ENCODE data around the gene MANBA.

The MANBA gene

DNA sequence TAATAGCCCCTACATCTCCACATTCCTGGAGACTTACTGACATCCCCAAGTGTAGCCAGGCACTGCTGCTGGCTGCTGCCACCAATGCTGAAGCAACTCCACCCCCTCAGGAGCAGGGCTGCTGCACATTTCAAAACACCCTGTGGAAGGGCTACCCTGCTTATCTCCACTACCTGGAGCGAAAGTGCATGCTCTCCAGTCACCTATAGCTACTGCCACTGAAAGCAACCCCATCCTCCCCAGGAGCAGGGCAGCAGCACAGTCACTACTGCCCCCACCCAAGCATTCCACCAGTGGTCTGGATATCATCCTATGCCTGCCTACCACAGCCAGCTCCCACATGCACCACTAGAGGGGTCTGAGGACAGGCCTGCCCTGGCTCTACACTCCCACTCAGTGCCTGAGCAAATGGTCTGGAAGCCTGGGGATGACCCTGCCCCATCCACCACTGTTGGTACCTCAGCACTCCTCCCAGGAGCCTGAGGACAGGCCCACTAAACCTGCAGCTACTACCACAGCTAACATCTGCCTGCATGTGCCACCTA, 55.3 kb downstream of the MANBA start:
- FAIRE-seq = no peak
- DNase-seq (ENCODE audit: insufficient read length, low spot score) = no peak
- TF ChIP-seq, protein P1, sequence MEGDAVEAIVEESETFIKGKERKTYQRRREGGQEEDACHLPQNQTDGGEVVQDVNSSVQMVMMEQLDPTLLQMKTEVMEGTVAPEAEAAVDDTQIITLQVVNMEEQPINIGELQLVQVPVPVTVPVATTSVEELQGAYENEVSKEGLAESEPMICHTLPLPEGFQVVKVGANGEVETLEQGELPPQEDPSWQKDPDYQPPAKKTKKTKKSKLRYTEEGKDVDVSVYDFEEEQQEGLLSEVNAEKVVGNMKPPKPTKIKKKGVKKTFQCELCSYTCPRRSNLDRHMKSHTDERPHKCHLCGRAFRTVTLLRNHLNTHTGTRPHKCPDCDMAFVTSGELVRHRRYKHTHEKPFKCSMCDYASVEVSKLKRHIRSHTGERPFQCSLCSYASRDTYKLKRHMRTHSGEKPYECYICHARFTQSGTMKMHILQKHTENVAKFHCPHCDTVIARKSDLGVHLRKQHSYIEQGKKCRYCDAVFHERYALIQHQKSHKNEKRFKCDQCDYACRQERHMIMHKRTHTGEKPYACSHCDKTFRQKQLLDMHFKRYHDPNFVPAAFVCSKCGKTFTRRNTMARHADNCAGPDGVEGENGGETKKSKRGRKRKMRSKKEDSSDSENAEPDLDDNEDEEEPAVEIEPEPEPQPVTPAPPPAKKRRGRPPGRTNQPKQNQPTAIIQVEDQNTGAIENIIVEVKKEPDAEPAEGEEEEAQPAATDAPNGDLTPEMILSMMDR (IDR thresholded peaks at IDR 0.05; ENCODE audit: insufficient read depth, missing control alignments) = no peak

DNA sequence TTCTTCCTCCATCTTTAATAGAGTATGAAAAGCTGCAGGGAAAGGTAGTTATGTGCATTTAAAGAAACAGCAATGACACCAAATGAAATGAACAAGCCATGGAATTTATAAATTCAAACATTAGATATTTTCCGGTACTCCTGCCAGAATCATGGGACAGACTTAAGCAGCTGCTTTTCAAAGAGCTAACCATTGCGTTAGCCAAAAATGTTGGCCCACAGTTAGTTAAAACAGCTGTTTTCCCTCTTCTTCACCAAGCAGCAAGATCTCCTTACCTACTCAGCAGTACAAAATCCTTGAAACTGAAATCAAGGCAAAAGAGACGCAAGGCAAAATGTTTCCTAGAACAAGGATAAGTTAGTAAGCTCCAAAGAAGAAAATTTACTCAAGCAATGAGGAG, 64.0 kb downstream of the MANBA start:
- no peak for DNase-seq (ENCODE audit: insufficient read length, low spot score)
- TF ChIP-seq, protein P1 (IDR thresholded peaks at IDR 0.05; ENCODE audit: insufficient read depth, missing control alignments) = no peak
- FAIRE-seq = no peak

- DNase-seq (ENCODE audit: insufficient read length, low spot score) (no peak), FAIRE-seq (no peak)
- TF ChIP-seq, protein P1 (IDR thresholded peaks at IDR 0.05; ENCODE audit: insufficient read depth, missing control alignments) = no peak
These were observed 66.0 kb downstream of the MANBA start for GRCh38 chr4:102694791-102695190.

DNA sequence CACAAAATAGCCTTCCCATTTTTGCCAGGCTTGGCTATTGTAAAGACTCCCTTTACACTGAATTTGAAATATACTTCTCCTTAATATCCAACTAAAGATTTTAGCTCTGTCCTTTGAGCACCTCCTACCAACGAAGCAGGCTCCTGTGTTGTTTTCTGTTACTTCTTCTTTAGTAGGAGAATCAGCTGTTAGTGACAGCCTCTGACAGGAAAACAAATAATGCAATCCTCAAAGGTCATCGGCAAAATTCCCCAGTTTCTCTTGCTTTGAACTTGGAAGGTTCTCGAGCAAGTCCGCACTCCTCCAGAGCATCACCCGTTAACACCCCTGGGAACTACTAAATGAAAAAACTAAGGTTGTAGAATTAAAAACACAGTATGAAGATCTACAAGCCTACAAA, 66.9 kb downstream of the MANBA start:
- no peak for DNase-seq (ENCODE audit: insufficient read length, low spot score)
- TF ChIP-seq, protein P1 (IDR thresholded peaks at IDR 0.05; ENCODE audit: insufficient read depth, missing control alignments) = no peak
- no peak for FAIRE-seq

GRCh38 chr4:102693262-102693850, 67.4 kb downstream of the MANBA start:
- TF ChIP-seq, protein P1 (IDR thresholded peaks at IDR 0.05; ENCODE audit: insufficient read depth, missing control alignments) = no peak
- DNase-seq (ENCODE audit: insufficient read length, low spot score) (no peak), FAIRE-seq (no peak)

- DNase-seq (ENCODE audit: insufficient read length, low spot score) = no peak
- TF ChIP-seq, protein P1 (IDR thresholded peaks at IDR 0.05; ENCODE audit: insufficient read depth, missing control alignments) = no peak
- FAIRE-seq = no peak
These were observed 68.3 kb downstream of the MANBA start for GRCh38 chr4:102692474-102692873.

GRCh38 chr4:102687982-102688433, 72.8 kb downstream of the MANBA start:
- DNase-seq (ENCODE audit: insufficient read length, low spot score) = no peak
- FAIRE-seq = no peak
- TF ChIP-seq, protein P1 (IDR thresholded peaks at IDR 0.05; ENCODE audit: insufficient read depth, missing control alignments) = no peak

All from D721Med (cell line).